Muscle layer of duodenum (tissue), 2 donors: ENCODE data around the gene TYW1B.
"Not testable (repeated sequence)": the region's sequence is repeated elsewhere in the genome, so short reads cannot be mapped to it uniquely, and the experiment has no call there.

Source experiments
- H3K27ac ChIP-seq: one replicate; pipeline ENCODE4 v1.7.0; 2013; ENCODE audit warnings: mild to moderate bottlenecking, low read length
- H3K27me3 ChIP-seq: one replicate; pipeline ENCODE4 v1.7.0; 2013; ENCODE audit warnings: low read depth, mild to moderate bottlenecking, control low read depth, low read length
- H3K36me3 ChIP-seq, 2 donors: one replicate each; pipeline ENCODE4 v1.7.0; 2013; ENCODE audit warnings: low read length in 2 of 2, control low read depth in 1 of 2, mild to moderate bottlenecking in 1 of 2; ENCODE audit not compliant: insufficient read depth in 2 of 2, control insufficient read depth in 1 of 2
- H3K4me1 ChIP-seq, 2 donors: one replicate each; pipeline ENCODE4 v1.7.0; 2013; ENCODE audit warnings: low read length in 2 of 2, mild to moderate bottlenecking in 2 of 2, control low read depth in 1 of 2, moderate library complexity in 1 of 2; ENCODE audit not compliant: insufficient read depth in 2 of 2, control insufficient read depth in 1 of 2
- H3K4me3 ChIP-seq, 2 donors: one replicate each; pipeline ENCODE4 v1.7.0; 2013; ENCODE audit warnings: low read length in 2 of 2, low read depth in 1 of 2, mild to moderate bottlenecking in 1 of 2
- H3K9me3 ChIP-seq, 2 donors: one replicate each; pipeline ENCODE4 v1.7.0; 2013; ENCODE audit warnings: low read length in 2 of 2, control low read depth in 1 of 2, mild to moderate bottlenecking in 1 of 2; ENCODE audit not compliant: control insufficient read depth in 1 of 2
- donor health status: healthy.

TYW1B gene

GRCh38 chr7:72709909-72710308 lies 118.1 kb downstream of the TYW1B start:
- Histone ChIP-seq H3K4me1 (no peaks in the 10 kb centered on the region), H3K27me3 (no peaks in the 10 kb centered on the region), H3K4me3 (no peak overlapping the region), H3K9me3 (no peaks in the 10 kb centered on the region), H3K36me3 (no peaks in the 10 kb centered on the region), H3K27ac (no peak overlapping the region)

GRCh38 chr7:72708371-72709050 lies 119.5 kb downstream of the TYW1B start:
- H3K27ac ChIP-seq, H3K9me3 ChIP-seq, H3K4me1 ChIP-seq, H3K27me3 ChIP-seq, H3K36me3 ChIP-seq, H3K4me3 ChIP-seq: not testable (repeated sequence)

- Histone ChIP-seq H3K36me3 (no peaks in the 10 kb centered on the region), H3K27me3 (no peaks in the 10 kb centered on the region), H3K9me3 (no peaks in the 10 kb centered on the region), H3K27ac (no peak overlapping the region), H3K4me1 (no peaks in the 10 kb centered on the region), H3K4me3 (no peak overlapping the region)
These were observed 121.5 kb downstream of the TYW1B start for GRCh38 chr7:72706521-72706920.

GRCh38 chr7:72705693-72706092 lies 122.3 kb downstream of the TYW1B start:
- H3K4me1 ChIP-seq, H3K27ac ChIP-seq, H3K36me3 ChIP-seq, H3K9me3 ChIP-seq, H3K27me3 ChIP-seq, H3K4me3 ChIP-seq: not testable (repeated sequence)

- Histone ChIP-seq H3K9me3 (no peaks in the 10 kb centered on the region), H3K4me3 (no peak overlapping the region), H3K4me1 (no peaks in the 10 kb centered on the region), H3K36me3 (no peaks in the 10 kb centered on the region), H3K27me3 (no peaks in the 10 kb centered on the region), H3K27ac (no peak overlapping the region)
These were observed 123.1 kb downstream of the TYW1B start for GRCh38 chr7:72704894-72705293.

GRCh38 chr7:72700548-72700947 lies 127.5 kb downstream of the TYW1B start:
- H3K27me3 ChIP-seq, H3K9me3 ChIP-seq, H3K27ac ChIP-seq, H3K4me3 ChIP-seq, H3K36me3 ChIP-seq, H3K4me1 ChIP-seq: not testable (repeated sequence)

GRCh38 chr7:72697066-72697465 lies 130.9 kb downstream of the TYW1B start:
- not testable (repeated sequence) for H3K4me3 ChIP-seq, H3K27ac ChIP-seq, H3K4me1 ChIP-seq, H3K36me3 ChIP-seq, H3K27me3 ChIP-seq, H3K9me3 ChIP-seq

GRCh38 chr7:72696643-72697042 lies 131.4 kb downstream of the TYW1B start:
- H3K4me1 ChIP-seq, H3K36me3 ChIP-seq, H3K9me3 ChIP-seq, H3K27me3 ChIP-seq, H3K27ac ChIP-seq, H3K4me3 ChIP-seq: not testable (repeated sequence)

GRCh38 chr7:72695482-72695881 lies 132.5 kb downstream of the TYW1B start:
- H3K36me3 ChIP-seq, H3K27ac ChIP-seq, H3K4me3 ChIP-seq: not testable (repeated sequence)

GRCh38 chr7:72691442-72691841 lies 136.6 kb downstream of the TYW1B start:
- not testable (repeated sequence) for H3K36me3 ChIP-seq, H3K27me3 ChIP-seq, H3K9me3 ChIP-seq, H3K27ac ChIP-seq, H3K4me1 ChIP-seq, H3K4me3 ChIP-seq

More at GRCh38 chr7:72695482-72695881, 132.5 kb downstream of the TYW1B start:
- H3K4me1 ChIP-seq, H3K9me3 ChIP-seq, H3K27me3 ChIP-seq: not testable (repeated sequence)

GRCh38 chr7:72690177-72690576 lies 137.8 kb downstream of the TYW1B start:
- H3K4me1 ChIP-seq, H3K4me3 ChIP-seq, H3K27ac ChIP-seq, H3K27me3 ChIP-seq, H3K9me3 ChIP-seq, H3K36me3 ChIP-seq: not testable (repeated sequence)

- not testable (repeated sequence) for H3K27me3 ChIP-seq, H3K36me3 ChIP-seq, H3K4me3 ChIP-seq, H3K27ac ChIP-seq, H3K4me1 ChIP-seq, H3K9me3 ChIP-seq
These were observed 138.7 kb downstream of the TYW1B start for GRCh38 chr7:72689344-72689743.
